DND-41 (cell line): Measurements from ENCODE around the gene TLCD5.

Experiments
- CTCF ChIP-seq: IDR thresholded peaks from 2 replicates; pipeline ENCODE4 v1.5.1; 2012; ENCODE audit warnings: borderline replicate concordance, low read length, moderate library complexity, mild to moderate bottlenecking; ENCODE audit not compliant: poor library complexity, severe bottlenecking; ENCODE audit errors: extremely low read depth
- EZH2 ChIP-seq: IDR thresholded peaks from 3 replicates; pipeline ENCODE4 v1.6.1; 2012; ENCODE audit warnings: borderline replicate concordance, low read depth, mild to moderate bottlenecking, moderate library complexity, low read length, inconsistent platforms; ENCODE audit not compliant: severe bottlenecking

DNA sequence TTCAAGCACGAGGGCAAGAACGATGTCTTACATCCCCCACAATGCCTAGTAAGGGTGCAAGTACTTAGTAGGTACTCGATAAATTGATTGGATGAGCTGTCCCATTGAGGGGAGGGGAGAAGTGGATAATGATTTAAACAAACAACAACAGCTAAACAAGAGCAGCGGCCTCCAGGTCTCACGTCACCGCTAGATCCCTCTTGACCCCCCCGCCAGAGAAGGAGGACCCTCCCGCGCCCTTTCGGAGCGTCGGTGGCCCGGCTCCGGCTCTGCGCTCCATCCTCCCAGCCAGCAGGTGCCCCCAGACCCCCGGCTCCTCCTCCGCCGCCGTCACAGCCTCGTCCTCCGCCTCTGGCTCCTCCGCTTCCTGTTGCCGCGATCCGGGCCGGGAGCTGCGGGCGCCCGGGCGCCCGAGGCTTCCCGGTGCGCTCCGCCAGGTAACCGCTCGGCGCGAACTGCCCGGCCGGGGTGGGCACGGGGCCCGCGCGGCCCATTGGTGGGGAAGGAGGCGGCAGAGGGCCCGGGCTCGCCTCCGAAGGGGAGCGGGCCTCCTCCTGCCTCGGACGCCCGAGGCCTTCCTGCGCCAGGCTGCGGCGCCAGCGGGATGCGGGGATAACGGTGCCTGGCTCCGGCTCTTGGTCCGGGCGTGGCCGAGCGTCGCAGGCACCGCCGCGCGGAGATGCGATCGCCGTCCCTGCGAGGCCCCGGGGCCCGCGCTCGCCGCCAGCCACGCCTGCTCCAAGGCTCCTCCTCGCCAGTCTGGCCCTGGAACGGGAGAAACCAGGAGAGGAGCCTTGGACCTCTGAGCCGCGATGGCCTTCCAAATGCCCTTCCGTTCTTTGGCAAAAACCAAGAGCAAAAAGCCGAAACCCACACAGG lies at the start of gene TLCD5:
- TF ChIP-seq CTCF (no peak), EZH2 (no peak)
